K562 (cell line): Measurements from ENCODE around the gene TTC16. TPM values are rescaled to one million over a fixed set of nuclear protein-coding genes. Genes with fewer than 3 reads are reported as not detected.
A peak's percentile ranks its signal among the peaks of the same experiment; 100 is the strongest.

Source experiments
- ATAC-seq: fragments of 200-7000 bp; cut with Tn5 transposase; 3 replicates; pipeline ENCODE4 v1.9.1; 2020; ENCODE audit warnings: moderate library complexity
- BruUV-seq: library from RNA; stranded (reverse); fragments of 400-500 nt; replicated peaks from 2 replicates; lab custom pipeline; 2021; lab: Mats Ljungman, UMichigan
- CTCF ChIA-PET: fragments of 300-600 bp; formaldehyde crosslinking; extraction: SDS; loops from one replicate; lab custom pipeline; 2021; ENCODE audit warnings: low intra/inter-chr PET ratio; lab: Yijun Ruan, JAX
- POLR2A ChIA-PET: fragments of 300-600, 350-650 bp; sonication (Branson Sonifier 250); formaldehyde crosslinking; extraction: SDS; loops from one replicate; lab custom pipeline; 2021; ENCODE audit warnings: antibody characterized with exemption, inconsistent platforms; lab: Yijun Ruan, JAX
- DNase-seq, 4 experiments: peaks; one replicate each; pipeline versions ENCODE4 v3.0.0 to v3.0.0-alpha.2; 2011 to 2018; ENCODE audit warnings: low spot score in 3 of 4, mixed read lengths in 3 of 4; ENCODE audit errors: extremely low read depth in 1 of 4
- FAIRE-seq: peaks from 2 replicates; lab custom pipeline; 2011; peaks lifted over from hg19 to GRCh38; lab: Jason Lieb, UNC
- H2AFZ ChIP-seq: 2 replicates; pipeline ENCODE4 v1.6.0; 2011; ENCODE audit warnings: low read depth, low read length, control low read depth, inconsistent platforms
- H3K27ac ChIP-seq: fragments of 200-600 bp; 3 replicates; pipeline ENCODE4 v1.8.0; 2011; ENCODE audit warnings: low read depth, mild to moderate bottlenecking, control low read depth, inconsistent platforms, low read length, moderate library complexity, mixed read lengths; ENCODE audit errors: extremely low read depth
- H3K27me3 ChIP-seq, 2 experiments: fragments of 300-600 bp in 1 of 2; 2 replicates in 1 of 2; 3 replicates in 1 of 2; pipeline versions ENCODE4 v1.6.0 to v1.8.0; 2011; ENCODE audit warnings: inconsistent platforms in 2 of 2, low read length in 2 of 2, mild to moderate bottlenecking in 1 of 2, mixed read lengths in 1 of 2, moderate library complexity in 1 of 2; ENCODE audit not compliant: control insufficient read depth in 2 of 2, insufficient read depth in 2 of 2
- H3K36me3 ChIP-seq: fragments of 300-600 bp; 3 replicates; pipeline ENCODE4 v1.8.0; 2011; ENCODE audit warnings: mild to moderate bottlenecking, low read length, inconsistent platforms; ENCODE audit not compliant: control insufficient read depth, insufficient read depth
- H3K4me1 ChIP-seq, 2 experiments: fragments of 200-600 bp in 1 of 2; replicated peaks in 1 of 2; 2 replicates in 1 of 2; 3 replicates in 1 of 2; pipeline versions ENCODE4 v1.5.1 to v1.8.0; 2011; ENCODE audit warnings: inconsistent platforms in 2 of 2, low read length in 2 of 2, mild to moderate bottlenecking in 1 of 2, mixed read lengths in 1 of 2, moderate library complexity in 1 of 2; ENCODE audit not compliant: control insufficient read depth in 2 of 2, insufficient read depth in 2 of 2
- H3K4me2 ChIP-seq: 2 replicates; pipeline ENCODE4 v1.6.1; 2011; ENCODE audit warnings: low read length, control low read depth, inconsistent platforms, mixed read lengths; ENCODE audit not compliant: insufficient read depth
- H3K4me3 ChIP-seq: fragments of 200-600 bp; sonication (generic), shearing (Covaris generic); 2 replicates; pipeline ENCODE4 v1.5.1; 2016; ENCODE audit warnings: control low read depth, inconsistent platforms
- H3K79me2 ChIP-seq: fragments of 200-600 bp; 3 replicates; pipeline ENCODE4 v1.8.0; 2011; ENCODE audit warnings: low read length, inconsistent platforms; ENCODE audit not compliant: control insufficient read depth, insufficient read depth
- H3K9ac ChIP-seq, 2 experiments: 2 replicates each; pipeline versions ENCODE4 v1.6.0 to v1.6.1; 2011; ENCODE audit warnings: low read depth in 2 of 2, low read length in 2 of 2, control low read depth in 1 of 2, inconsistent platforms in 1 of 2, mild to moderate bottlenecking in 1 of 2, mixed read lengths in 1 of 2; ENCODE audit not compliant: insufficient read depth in 1 of 2
- H3K9me1 ChIP-seq: one replicate; pipeline ENCODE4 v1.6.0; 2011; ENCODE audit warnings: inconsistent platforms, mild to moderate bottlenecking, low read length, moderate library complexity; ENCODE audit not compliant: control insufficient read depth, insufficient read depth
- H3K9me3 ChIP-seq: replicated peaks from 2 replicates; pipeline ENCODE4 v1.5.1; 2011; ENCODE audit warnings: low read depth, low read length, inconsistent platforms; ENCODE audit not compliant: control insufficient read depth, insufficient read depth
- H4K20me1 ChIP-seq: replicated peaks from 2 replicates; pipeline ENCODE4 v1.6.1; 2011; ENCODE audit warnings: low read length, inconsistent platforms, mixed read lengths; ENCODE audit not compliant: control insufficient read depth, insufficient read depth
- ATF3 ChIP-seq, 2 experiments: fragments of 450-650 bp in 1 of 2; sonication (generic) in 1 of 2; formaldehyde crosslinking in 1 of 2; IDR thresholded peaks in 1 of 2; conservative IDR thresholded peaks in 1 of 2; 2 replicates each; pipeline versions ENCODE4 v1.6.1 to v1.8.1; 2016 to 2023; ENCODE audit warnings: mild to moderate bottlenecking in 2 of 2, moderate library complexity in 2 of 2, inconsistent platforms in 1 of 2, missing genetic modification reagents in 1 of 2
- CBX8 ChIP-seq: fragments of 200-600 bp; sonication (generic); IDR thresholded peaks from 2 replicates; pipeline ENCODE4 v1.6.1; 2012; ENCODE audit warnings: borderline replicate concordance, mixed run types, low read depth, mild to moderate bottlenecking, moderate library complexity, mixed read lengths, low read length, control low read depth, inconsistent platforms; ENCODE audit not compliant: poor library complexity, severe bottlenecking; ENCODE audit errors: extremely low read depth
- CCNT2 ChIP-seq: IDR thresholded peaks from 2 replicates; pipeline ENCODE4 v1.6.1; 2011; ENCODE audit warnings: borderline replicate concordance, low read depth, mild to moderate bottlenecking, moderate library complexity, mixed read lengths, low read length; ENCODE audit not compliant: insufficient read length; ENCODE audit errors: extremely low read depth
- COPS2 ChIP-seq: fragments of 450-650 bp; conservative IDR thresholded peaks from 2 replicates; pipeline ENCODE4 v1.6.1; 2016; ENCODE audit warnings: mild to moderate bottlenecking, moderate library complexity
- HMBOX1 ChIP-seq: sonication (generic); IDR thresholded peaks from 2 replicates; pipeline ENCODE4 v1.6.1; 2016
- IRF9 ChIP-seq: fragments of 450-650 bp; IDR thresholded peaks from 2 replicates; pipeline ENCODE4 v1.6.1; 2016; ENCODE audit warnings: missing biosample characterization, missing genetic modification characterization
- KDM5B ChIP-seq: fragments of 200-600 bp; sonication (generic); IDR thresholded peaks from 2 replicates; pipeline ENCODE4 v1.6.1; 2012; ENCODE audit warnings: low read depth, mild to moderate bottlenecking, moderate library complexity, low read length, control low read depth, inconsistent platforms; ENCODE audit not compliant: insufficient replicate concordance
- NR2C1 ChIP-seq, 2 experiments: fragments of 450-650 bp; IDR thresholded peaks; 2 replicates each; pipeline ENCODE4 v1.6.1; 2017; ENCODE audit warnings: mild to moderate bottlenecking in 2 of 2, antibody characterized with exemption in 1 of 2, inconsistent platforms in 1 of 2, missing compliant biosample characterization in 1 of 2, missing genetic modification characterization in 1 of 2
- NR2C2 ChIP-seq, 2 experiments: fragments of 200-800 bp in 1 of 2; sonication (Bioruptor generic) in 1 of 2; sonication (generic) in 1 of 2; formaldehyde crosslinking in 1 of 2; IDR thresholded peaks; 2 replicates each; pipeline versions ENCODE4 v1.6.1 to v1.8.0; 2016 to 2022; ENCODE audit warnings: mild to moderate bottlenecking in 1 of 2, missing compliant biosample characterization in 1 of 2, missing genetic modification characterization in 1 of 2, missing genetic modification reagents in 1 of 2
- PRMT5 ChIP-seq: sonication (generic); formaldehyde crosslinking; IDR thresholded peaks from 2 replicates; pipeline ENCODE4 v1.5.0; 2020; ENCODE audit warnings: missing genetic modification reagents
- RB1 ChIP-seq: fragments of 450-650 bp; IDR thresholded peaks from 2 replicates; pipeline ENCODE4 v1.6.1; 2017; ENCODE audit warnings: low read depth, mild to moderate bottlenecking
- THRAP3 ChIP-seq: fragments of 450-650 bp; IDR thresholded peaks from 2 replicates; pipeline ENCODE4 v1.6.1; 2016; ENCODE audit warnings: mild to moderate bottlenecking, inconsistent platforms, borderline replicate concordance
- ZBTB1 ChIP-seq: sonication (generic); formaldehyde crosslinking; IDR thresholded peaks from 2 replicates; pipeline ENCODE4 v1.8.1; 2023; ENCODE audit warnings: missing genetic modification reagents, low read depth, mild to moderate bottlenecking, borderline replicate concordance
- ZFX ChIP-seq: sonication (generic); formaldehyde crosslinking; IDR thresholded peaks from 2 replicates; pipeline ENCODE4 v1.8.0; 2022; ENCODE audit warnings: mild to moderate bottlenecking, missing genetic modification reagents, moderate library complexity
- ZNF436 ChIP-seq: fragments of 250-450, 450-650 bp; sonication (Bioruptor Pico); formaldehyde crosslinking; IDR thresholded peaks from 2 replicates; pipeline ENCODE4 v1.7.0; 2020; ENCODE audit warnings: mild to moderate bottlenecking
- ZNF780A ChIP-seq: fragments of 250-450 bp; sonication (Bioruptor Pico); IDR thresholded peaks from 2 replicates; pipeline ENCODE4 v1.5.0; 2021; ENCODE audit warnings: mild to moderate bottlenecking
- WGBS: fragments of 100-300 bp; shearing (Covaris generic); methylation state at CpG from one replicate; pipeline ENCODE4 v1.1.6; 2016; ENCODE audit warnings: low coverage, mixed read lengths; ENCODE audit not compliant: insufficient coverage; ENCODE audit errors: missing lambda C conversion rate; 5-methylcytosine and 5-hydroxymethylcytosine counted together
- in situ Hi-C: fragments of 300-500 bp; cut with MboI; formaldehyde crosslinking; loops from 4 replicates; pipeline ENCODE4 v1.15.0; 2018; ENCODE audit warnings: inconsistent platforms, mixed read lengths
- intact Hi-C: fragments of 100-400 bp; cut with micrococcal nuclease; formaldehyde crosslinking; loops from 2 replicates; pipeline ENCODE4 v1.14.2; 2022
- polyA plus RNA-seq, 8 experiments: library from polyadenylated mRNA; depleted of rRNA in 4 of 8; stranded (reverse) in 5 of 8; unstranded in 3 of 8; fragments of >200 nt; fragmentation: Nextera tagmentation in 2 of 8; fragmentation: Illumina TruSeq in 1 of 8; extraction: Ambion mirVana in 2 of 8; extraction: Trizol in 1 of 8; gene quantifications; 2 replicates each; pipeline versions ENCODE4 v1.2.1 to v1.2.3, GENCODE V29; 2011 to 2014; ENCODE audit warnings: inconsistent platforms in 1 of 8, missing spikeins in 1 of 8
- total RNA-seq, 7 experiments: library from RNA; depleted of rRNA in 6 of 7; stranded (reverse); fragments of >200 nt in 6 of 7; fragmentation: Illumina TruSeq in 2 of 7; extraction: Trizol in 2 of 7; gene quantifications; 2 replicates each; pipeline versions ENCODE4 v1.2.1 to v1.2.3, GENCODE V29; 2011 to 2021; ENCODE audit warnings: low replicate concordance in 1 of 7

Gene TTC16
- total and polyA plus RNA-seq, 9 of the 15 experiments (the other 6 are each of a cell fraction or from before 2014, with no cell fraction given): 0.11 TPM; not detected in 8

GRCh38 chr9:127778280-127779135, 62.6 kb downstream of the TTC16 start, which contains the start of gene SH2D3C:
SH2D3C (minus strand) TSS chr9:127778666; CDS start chr9:127778627, 39 bp downstream.
- no peaks in the 10 kb centered on the region for H3K27me3 ChIP-seq
- BruUV-seq: no TSS peak
- H3K4me2 ChIP-seq: peak within 1 kb of the TSS; percentile 6; the same call in 1 of the 2 replicates
- no peaks in the 10 kb centered on the region for H3K36me3 ChIP-seq
- peak within 1 kb of the TSS; percentile 4 to 75; a peak in 3 of 4 replicates for H3K9ac ChIP-seq
- H3K9me3 ChIP-seq: no peaks in the 10 kb centered on the region
- FAIRE-seq (peak; percentile 68), DNase-seq (peak in 3 of 4 experiments; percentile 37 to 46 (median 44)), ATAC-seq (peak; percentile 78)
- WGBS: 29% methylated on average over 13 of the region's 13 CpGs
- H3K4me3 ChIP-seq: no peak within 1 kb of the TSS
- H3K27ac ChIP-seq: no peak within 1 kb of the TSS; the same call in 2 of the 3 replicates
- H3K9me1 ChIP-seq: no peaks in the 10 kb centered on the region
- peaks cover 24 to 48% of the 10 kb centered on the region in 2 experiments for H3K4me1 ChIP-seq
- no peaks in the 10 kb centered on the region for H4K20me1 ChIP-seq
- peak within 1 kb of the TSS; percentile 3; the same call in 1 of the 2 replicates for H2AFZ ChIP-seq
- CTCF ChIA-PET: no interaction called here
- POLR2A ChIA-PET: interaction anchor here (1.1 kb wide), 1 partner anchor 12 kb away, joined by 4 read pairs; no protein-coding TSS in a partner anchor
- in situ Hi-C loops: no loop called here
- H3K79me2 ChIP-seq: no peaks in the 10 kb centered on the region
- intact Hi-C loops: no loop called here
- TF ChIP-seq HMBOX1 (no peak), CCNT2 (no peak), RB1 (peak; percentile 15; the same call in 1 of the 2 replicates), ZFX (peak; percentile 31; the same call in 1 of the 2 replicates), COPS2 (no peak), NR2C1 (IDR thresholded peaks at IDR 0.05) (no peak), NR2C1 (tag; IDR thresholded peaks at IDR 0.05) (no peak), CBX8 (no peak), IRF9 (tag) (no peak), NR2C2 (CRISPR knock-in tag; IDR thresholded peaks at IDR 0.05) (no peak), NR2C2 (tag; IDR thresholded peaks at IDR 0.05) (0 out of 2 replicates have a peak, but pooled peaks have one; percentile 7), PRMT5 (CRISPR knock-in tag) (no peak), KDM5B (peak; percentile 24), ATF3 (IDR thresholded peaks at IDR 0.05) (no peak), ATF3 (CRISPR knock-in tag; conservative IDR thresholded peaks at IDR 0.05) (no peak), ZNF436 (CRISPR knock-in tag) (no peak), ZNF780A (no peak), THRAP3 (no peak), ZBTB1 (CRISPR knock-in tag) (no peak)
